ENCODE measurements around the gene GRM6. TPM values are rescaled to one million over a fixed set of nuclear protein-coding genes. Genes with fewer than 3 reads are reported as not detected.

Gene GRM6
- total and polyA plus RNA-seq, 2 donors from 2014 or later = not detected

DNA sequence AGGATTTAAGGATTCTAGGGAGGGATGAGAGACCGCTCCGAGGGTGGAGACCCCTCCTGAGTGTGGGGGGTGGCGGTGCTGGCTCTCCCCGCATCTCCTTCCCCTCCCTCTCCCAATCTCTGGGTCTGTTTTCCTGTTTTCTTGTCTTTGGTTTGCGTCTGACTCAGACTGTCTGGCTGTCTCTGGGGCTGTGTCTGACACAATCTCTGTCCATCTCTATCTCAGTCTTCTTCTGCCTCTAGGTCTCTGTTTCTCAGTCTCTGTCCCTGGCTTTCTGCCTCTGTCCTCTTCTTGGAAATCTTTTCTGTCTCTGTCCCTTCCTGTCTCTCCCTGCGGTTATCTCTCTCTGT is 196 bp upstream of the GRM6 start:
- H3K27ac ChIP-seq (ENCODE audit: low read depth in 2 of 2, low read length in 2 of 2) = no peak overlapping the region
- H3K36me3 ChIP-seq (ENCODE audit: control insufficient read depth in 2 of 3, insufficient read depth in 3 of 3, low read length in 3 of 3) = no peaks in the 10 kb centered on the region
- FAIRE-seq (no peak), DNase-seq (no peak)
- no peak overlapping the region for H3K4me3 ChIP-seq (ENCODE audit: low read length in 3 of 3)
- H3K9ac ChIP-seq (ENCODE audit: low read length in 3 of 3) = no peak overlapping the region
- intact Hi-C loops (cut with DNase I) = no loop called here
- TF ChIP-seq, protein P1, sequence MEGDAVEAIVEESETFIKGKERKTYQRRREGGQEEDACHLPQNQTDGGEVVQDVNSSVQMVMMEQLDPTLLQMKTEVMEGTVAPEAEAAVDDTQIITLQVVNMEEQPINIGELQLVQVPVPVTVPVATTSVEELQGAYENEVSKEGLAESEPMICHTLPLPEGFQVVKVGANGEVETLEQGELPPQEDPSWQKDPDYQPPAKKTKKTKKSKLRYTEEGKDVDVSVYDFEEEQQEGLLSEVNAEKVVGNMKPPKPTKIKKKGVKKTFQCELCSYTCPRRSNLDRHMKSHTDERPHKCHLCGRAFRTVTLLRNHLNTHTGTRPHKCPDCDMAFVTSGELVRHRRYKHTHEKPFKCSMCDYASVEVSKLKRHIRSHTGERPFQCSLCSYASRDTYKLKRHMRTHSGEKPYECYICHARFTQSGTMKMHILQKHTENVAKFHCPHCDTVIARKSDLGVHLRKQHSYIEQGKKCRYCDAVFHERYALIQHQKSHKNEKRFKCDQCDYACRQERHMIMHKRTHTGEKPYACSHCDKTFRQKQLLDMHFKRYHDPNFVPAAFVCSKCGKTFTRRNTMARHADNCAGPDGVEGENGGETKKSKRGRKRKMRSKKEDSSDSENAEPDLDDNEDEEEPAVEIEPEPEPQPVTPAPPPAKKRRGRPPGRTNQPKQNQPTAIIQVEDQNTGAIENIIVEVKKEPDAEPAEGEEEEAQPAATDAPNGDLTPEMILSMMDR (IDR thresholded peaks at IDR 0.05; ENCODE audit: borderline replicate concordance, extremely low read depth, insufficient read depth) = no peak
- H3K4me1 ChIP-seq (ENCODE audit: control insufficient read depth in 2 of 3, insufficient read depth in 2 of 3, low read depth in 1 of 3, low read length in 3 of 3) = no peaks in the 10 kb centered on the region
- peaks cover 7% of the 10 kb centered on the region for H3K27me3 ChIP-seq (ENCODE audit: control insufficient read depth, insufficient read depth, low read length)
- H3K9me3 ChIP-seq (ENCODE audit: control insufficient read depth in 2 of 3, insufficient read depth in 1 of 3, low read length in 3 of 3) = no peaks in the 10 kb centered on the region

DNA sequence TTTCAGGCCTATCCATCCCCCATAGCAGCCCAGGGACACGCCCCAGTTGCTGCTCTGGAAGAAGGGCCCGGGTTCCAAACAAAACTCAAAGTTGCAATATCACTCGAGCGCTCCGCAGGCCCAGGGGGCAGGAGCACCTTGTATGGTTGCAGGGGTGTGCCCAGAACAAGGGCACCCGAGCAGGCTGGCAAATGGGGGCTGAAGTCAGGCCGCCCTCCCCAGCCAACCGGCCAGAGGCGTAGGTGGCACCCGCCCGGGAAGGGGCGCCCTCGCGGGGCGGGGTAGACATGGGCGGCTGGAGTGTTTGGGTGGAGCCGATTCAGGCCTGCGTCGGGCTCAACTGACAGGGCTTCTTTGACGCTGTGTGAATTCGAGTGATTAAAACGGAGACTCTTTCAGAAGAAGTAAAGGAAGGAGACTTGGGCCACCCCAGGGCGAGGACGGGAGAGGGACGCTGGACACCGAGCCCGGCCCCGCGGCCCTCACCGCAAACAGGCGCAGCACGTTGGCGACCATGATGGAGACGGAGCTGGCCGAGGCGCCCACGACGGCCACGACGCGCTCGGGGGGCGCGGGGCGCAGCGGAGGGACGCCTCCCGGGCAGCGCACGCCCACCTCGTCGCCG is 1.1 kb downstream of the GRM6 start:
- Histone ChIP-seq H3K9me3 (ENCODE audit: control insufficient read depth in 2 of 3, insufficient read depth in 1 of 3, low read length in 3 of 3) (peaks cover 0 to 7% (median 3%) of the 10 kb centered on the region in 3 donors), H3K27me3 (ENCODE audit: control insufficient read depth, insufficient read depth, low read length) (peaks cover 7% of the 10 kb centered on the region), H3K4me3 (ENCODE audit: low read length in 3 of 3) (no peak overlapping the region), H3K9ac (ENCODE audit: low read length in 3 of 3) (no peak overlapping the region), H3K36me3 (ENCODE audit: control insufficient read depth in 2 of 3, insufficient read depth in 3 of 3, low read length in 3 of 3) (no peaks in the 10 kb centered on the region), H3K27ac (ENCODE audit: low read depth in 2 of 2, low read length in 2 of 2) (no peak overlapping the region), H3K4me1 (ENCODE audit: control insufficient read depth in 2 of 3, insufficient read depth in 2 of 3, low read depth in 1 of 3, low read length in 3 of 3) (no peaks in the 10 kb centered on the region)
- intact Hi-C loops (cut with DNase I) = no loop called here
- TF ChIP-seq, protein P1 (IDR thresholded peaks at IDR 0.05; ENCODE audit: borderline replicate concordance, extremely low read depth, insufficient read depth) = no peak
- FAIRE-seq = no peak
- peak in 1 of 5 donors; percentile 1 for DNase-seq

DNA sequence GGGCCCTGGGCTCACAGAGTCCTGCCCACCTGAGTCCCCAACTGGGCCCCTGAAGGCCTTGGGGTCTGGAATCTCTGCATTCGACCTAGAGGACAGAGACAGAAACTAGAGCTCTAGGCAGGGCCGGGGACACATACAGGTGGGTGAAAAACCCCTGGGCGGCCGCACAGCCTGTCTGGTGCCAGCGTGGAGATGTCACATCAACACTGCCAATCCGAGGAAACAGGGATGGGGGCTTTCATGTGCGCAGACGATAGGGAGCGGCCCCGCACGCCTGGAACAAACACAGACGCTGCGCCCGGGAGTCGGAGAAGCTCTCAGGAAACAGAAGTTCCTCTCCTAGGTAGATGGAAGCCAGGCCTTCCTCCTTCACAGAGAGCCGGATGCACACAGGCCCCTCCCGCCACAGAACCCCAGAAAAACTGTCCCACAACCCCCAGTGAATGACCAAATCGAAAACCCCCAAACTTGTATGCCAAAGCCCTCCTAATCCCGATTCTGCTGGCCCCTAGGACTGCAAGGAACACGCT is 1.8 kb downstream of the GRM6 start:
- Histone ChIP-seq H3K9me3 (ENCODE audit: control insufficient read depth in 2 of 3, insufficient read depth in 1 of 3, low read length in 3 of 3) (peaks cover 0 to 10% (median 3%) of the 10 kb centered on the region in 3 donors), H3K27ac (ENCODE audit: low read depth in 2 of 2, low read length in 2 of 2) (no peak overlapping the region), H3K9ac (ENCODE audit: low read length in 3 of 3) (no peak overlapping the region), H3K36me3 (ENCODE audit: control insufficient read depth in 2 of 3, insufficient read depth in 3 of 3, low read length in 3 of 3) (no peaks in the 10 kb centered on the region), H3K4me3 (ENCODE audit: low read length in 3 of 3) (no peak overlapping the region), H3K27me3 (ENCODE audit: control insufficient read depth, insufficient read depth, low read length) (peaks cover 7% of the 10 kb centered on the region), H3K4me1 (ENCODE audit: control insufficient read depth in 2 of 3, insufficient read depth in 2 of 3, low read depth in 1 of 3, low read length in 3 of 3) (no peaks in the 10 kb centered on the region)
- no peak for DNase-seq
- FAIRE-seq = no peak
- intact Hi-C loops (cut with DNase I) = no loop called here
- TF ChIP-seq, protein P1 (IDR thresholded peaks at IDR 0.05; ENCODE audit: borderline replicate concordance, extremely low read depth, insufficient read depth) = no peak

All from kidney (tissue), 14 donors.